ENCODE measurements around the gene ZCCHC7. TPM values are rescaled to one million over a fixed set of nuclear protein-coding genes. Genes with fewer than 3 reads are reported as not detected.

ZCCHC7 gene
- total RNA-seq, 1 donor = 32.6 TPM

- H3K27ac ChIP-seq (ENCODE audit: low read depth, low read length) = no peak overlapping the region
- peaks cover 5% of the 10 kb centered on the region for H4K20me1 ChIP-seq (ENCODE audit: insufficient read depth, low read length)
- TF ChIP-seq CTCF (IDR thresholded peaks at IDR 0.05; ENCODE audit: extremely low read depth, low read depth, low read length) = no peak
- DNase-seq (ENCODE audit: insufficient read length, low spot score, missing footprints) = no peak
- H3K4me1 ChIP-seq (ENCODE audit: insufficient read depth, low read length) = peaks cover 21% of the 10 kb centered on the region
- peaks cover 10% of the 10 kb centered on the region for H3K79me2 ChIP-seq (ENCODE audit: insufficient read depth, low read length)
- H3K9me3 ChIP-seq (ENCODE audit: low read depth, low read length) = no peaks in the 10 kb centered on the region
- H3K27me3 ChIP-seq (ENCODE audit: insufficient read depth, low read length) = no peaks in the 10 kb centered on the region
- H3K36me3 ChIP-seq (ENCODE audit: insufficient read depth, low read length) = peaks cover 3% of the 10 kb centered on the region
- H3K4me2 ChIP-seq (ENCODE audit: insufficient read depth, low read length) = no peak overlapping the region
- no peak overlapping the region for H2AFZ ChIP-seq (ENCODE audit: low read length)
- no peak overlapping the region for H3K4me3 ChIP-seq (ENCODE audit: insufficient read depth, low read length)
Measured at GRCh38 chr9:37218800-37219425, 98.5 kb downstream of the ZCCHC7 start.

GRCh38 chr9:37220971-37221370 is 100.6 kb downstream of the ZCCHC7 start:
- Histone ChIP-seq H3K4me1 (ENCODE audit: insufficient read depth, low read length) (peaks cover 15% of the 10 kb centered on the region), H3K9me3 (ENCODE audit: low read depth, low read length) (no peaks in the 10 kb centered on the region), H3K27me3 (ENCODE audit: insufficient read depth, low read length) (no peaks in the 10 kb centered on the region), H4K20me1 (ENCODE audit: insufficient read depth, low read length) (no peaks in the 10 kb centered on the region), H3K4me3 (ENCODE audit: insufficient read depth, low read length) (no peak overlapping the region), H3K27ac (ENCODE audit: low read depth, low read length) (no peak overlapping the region), H3K4me2 (ENCODE audit: insufficient read depth, low read length) (no peak overlapping the region), H2AFZ (ENCODE audit: low read length) (no peak overlapping the region), H3K36me3 (ENCODE audit: insufficient read depth, low read length) (peaks cover 3% of the 10 kb centered on the region), H3K79me2 (ENCODE audit: insufficient read depth, low read length) (peaks cover 11% of the 10 kb centered on the region)
- no peak for TF ChIP-seq CTCF (IDR thresholded peaks at IDR 0.05; ENCODE audit: extremely low read depth, low read depth, low read length)
- DNase-seq (ENCODE audit: insufficient read length, low spot score, missing footprints) = peak; percentile 89

GRCh38 chr9:37221489-37222106 is 101.2 kb downstream of the ZCCHC7 start:
- TF ChIP-seq CTCF (IDR thresholded peaks at IDR 0.05; ENCODE audit: extremely low read depth, low read depth, low read length) = no peak
- Histone ChIP-seq H3K27ac (ENCODE audit: low read depth, low read length) (no peak overlapping the region), H4K20me1 (ENCODE audit: insufficient read depth, low read length) (no peaks in the 10 kb centered on the region), H3K4me3 (ENCODE audit: insufficient read depth, low read length) (no peak overlapping the region), H3K4me2 (ENCODE audit: insufficient read depth, low read length) (no peak overlapping the region), H3K36me3 (ENCODE audit: insufficient read depth, low read length) (peaks cover 3% of the 10 kb centered on the region), H3K79me2 (ENCODE audit: insufficient read depth, low read length) (peaks cover 11% of the 10 kb centered on the region), H3K4me1 (ENCODE audit: insufficient read depth, low read length) (peaks cover 13% of the 10 kb centered on the region), H3K9me3 (ENCODE audit: low read depth, low read length) (no peaks in the 10 kb centered on the region), H2AFZ (ENCODE audit: low read length) (no peak overlapping the region), H3K27me3 (ENCODE audit: insufficient read depth, low read length) (no peaks in the 10 kb centered on the region)
- no peak for DNase-seq (ENCODE audit: insufficient read length, low spot score, missing footprints)

- no peak overlapping the region for H3K27ac ChIP-seq (ENCODE audit: low read depth, low read length)
- TF ChIP-seq CTCF (IDR thresholded peaks at IDR 0.05; ENCODE audit: extremely low read depth, low read depth, low read length) = no peak
- no peaks in the 10 kb centered on the region for H3K9me3 ChIP-seq (ENCODE audit: low read depth, low read length)
- H3K79me2 ChIP-seq (ENCODE audit: insufficient read depth, low read length) = peaks cover 8% of the 10 kb centered on the region
- no peaks in the 10 kb centered on the region for H3K4me1 ChIP-seq (ENCODE audit: insufficient read depth, low read length)
- H3K4me2 ChIP-seq (ENCODE audit: insufficient read depth, low read length) = no peak overlapping the region
- H4K20me1 ChIP-seq (ENCODE audit: insufficient read depth, low read length) = no peaks in the 10 kb centered on the region
- H2AFZ ChIP-seq (ENCODE audit: low read length) = no peak overlapping the region
- no peaks in the 10 kb centered on the region for H3K27me3 ChIP-seq (ENCODE audit: insufficient read depth, low read length)
- no peak overlapping the region for H3K4me3 ChIP-seq (ENCODE audit: insufficient read depth, low read length)
- peaks cover 2% of the 10 kb centered on the region for H3K36me3 ChIP-seq (ENCODE audit: insufficient read depth, low read length)
- no peak for DNase-seq (ENCODE audit: insufficient read length, low spot score, missing footprints)
Measured at GRCh38 chr9:37229455-37229854, 109.1 kb downstream of the ZCCHC7 start.
